Large intestine (tissue), 3 donors: ENCODE measurements around the gene SFSWAP. TPM values are rescaled to one million over a fixed set of nuclear protein-coding genes. Genes with fewer than 3 reads are reported as not detected.

Experiments
- DNase-seq, 2 donors: peaks; one replicate each; pipeline versions ENCODE4 v3.0.0 to v3.0.0-alpha.2; 2013
- H3K27ac ChIP-seq: one replicate; pipeline ENCODE4 v1.5.1; 2013; ENCODE audit warnings: low read length
- H3K27me3 ChIP-seq: 2 replicates; pipeline ENCODE4 v1.6.1; 2013; ENCODE audit warnings: low read length; ENCODE audit not compliant: control insufficient read depth, insufficient read depth
- H3K36me3 ChIP-seq: 2 replicates; pipeline ENCODE4 v1.6.1; 2013; ENCODE audit warnings: low read length; ENCODE audit not compliant: control insufficient read depth, insufficient read depth
- H3K4me1 ChIP-seq: one replicate; pipeline ENCODE4 v1.6.1; 2013; ENCODE audit warnings: low read length; ENCODE audit not compliant: control insufficient read depth, insufficient read depth
- H3K4me3 ChIP-seq: one replicate; pipeline ENCODE4 v1.5.1; 2013; ENCODE audit warnings: low read length
- H3K9me3 ChIP-seq: one replicate; pipeline ENCODE4 v1.6.1; 2013; ENCODE audit warnings: mild to moderate bottlenecking, low read depth, low read length, moderate library complexity; ENCODE audit not compliant: control insufficient read depth
- WGBS: methylation state at CpG from one replicate; pipeline ENCODE4 v1.1.5; 2013; ENCODE audit warnings: low lambda C conversion rate; ENCODE audit not compliant: insufficient coverage; 5-methylcytosine and 5-hydroxymethylcytosine counted together
- polyA plus RNA-seq: library from polyadenylated mRNA; unstranded; fragments of 120-200 nt; gene quantifications from one replicate; pipeline ENCODE4 v1.2.1, GENCODE V29; 2013

SFSWAP gene
- polyA plus RNA-seq, 1 donor = 37.2 TPM

DNA sequence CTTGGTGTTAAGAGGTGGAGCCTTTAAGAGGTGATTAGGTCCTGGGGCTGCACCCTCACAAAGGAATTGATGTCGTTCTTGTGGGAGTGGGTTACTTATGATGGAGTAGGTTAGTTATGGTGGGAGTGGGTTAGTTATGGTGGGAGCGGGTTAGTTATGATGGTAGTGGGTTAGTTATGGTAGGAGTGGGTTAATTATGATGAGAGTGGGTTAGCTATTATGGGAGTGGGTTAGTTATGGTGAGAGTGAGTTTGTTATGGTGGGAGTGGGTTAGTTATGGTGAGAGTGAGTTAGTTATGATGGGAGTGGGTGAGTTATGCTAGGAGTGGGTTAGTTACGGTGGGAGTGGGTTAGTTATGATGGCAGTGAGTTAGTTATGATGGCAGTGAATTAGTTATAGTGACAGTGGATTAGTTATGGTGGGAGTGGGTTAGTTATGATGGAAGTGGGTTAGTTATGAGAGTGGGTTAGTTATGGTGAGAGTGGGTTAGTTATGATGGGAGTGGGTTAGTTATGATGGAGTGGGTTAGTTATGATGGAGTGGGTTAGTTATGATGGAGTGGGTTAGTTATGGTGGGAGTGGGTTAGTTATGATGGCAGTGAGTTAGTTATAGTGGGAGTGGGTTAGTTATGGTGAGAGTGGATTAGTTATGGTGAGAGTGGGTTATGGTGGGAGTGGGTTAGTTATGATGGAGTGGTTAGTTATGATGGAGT is 22.6 kb upstream of the SFSWAP start:
- Histone ChIP-seq H3K4me1 (no peaks in the 10 kb centered on the region), H3K9me3 (peaks cover under 1% of the 10 kb centered on the region), H3K4me3 (no peak overlapping the region), H3K27ac (no peak overlapping the region), H3K36me3 (no peaks in the 10 kb centered on the region), H3K27me3 (no peaks in the 10 kb centered on the region)
- WGBS = 71% methylated on average over 1 of the region's 3 CpGs
- no peak for DNase-seq

DNA sequence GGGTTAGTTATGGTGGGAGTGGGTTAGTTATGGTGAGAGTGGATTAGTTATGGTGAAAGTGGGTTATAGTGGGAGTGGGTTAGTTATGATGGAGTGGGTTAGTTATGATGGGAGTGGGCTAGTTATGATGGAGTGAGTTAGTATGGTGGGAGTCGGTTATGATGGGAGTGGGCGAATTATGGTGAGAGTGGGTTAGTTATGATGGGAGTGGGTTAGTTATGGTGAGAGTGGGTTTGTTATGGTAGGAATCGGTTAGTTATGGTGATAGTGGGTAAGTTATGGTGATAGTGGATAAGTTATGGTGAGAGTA is 22.1 kb upstream of the SFSWAP start:
- 83% methylated on average over 2 of the region's 3 CpGs for WGBS
- Histone ChIP-seq H3K4me1 (no peaks in the 10 kb centered on the region), H3K27me3 (no peaks in the 10 kb centered on the region), H3K27ac (no peak overlapping the region), H3K9me3 (no peaks in the 10 kb centered on the region), H3K36me3 (no peaks in the 10 kb centered on the region), H3K4me3 (no peak overlapping the region)
- no peak for DNase-seq

DNA sequence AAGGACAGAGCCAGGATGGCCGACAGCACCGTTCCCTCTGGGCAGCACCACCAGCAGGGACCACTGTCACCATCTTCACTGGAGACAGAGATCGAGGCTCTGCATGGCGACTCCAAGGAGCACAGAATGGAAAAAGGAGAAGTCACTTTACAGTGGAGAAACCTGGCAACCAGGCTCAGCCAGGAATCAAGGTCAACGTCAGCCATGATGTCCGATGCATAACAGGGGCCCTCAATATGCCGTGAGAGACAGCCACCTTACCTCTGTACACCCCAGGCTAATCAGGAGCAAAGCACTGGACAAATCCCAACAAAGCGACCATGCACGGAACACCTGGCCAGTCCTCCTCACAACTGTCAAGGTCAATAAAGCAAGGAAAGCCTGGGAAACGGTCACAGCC is 20.6 kb upstream of the SFSWAP start:
- Histone ChIP-seq H3K9me3 (no peaks in the 10 kb centered on the region), H3K4me3 (no peak overlapping the region), H3K36me3 (no peaks in the 10 kb centered on the region), H3K27ac (no peak overlapping the region), H3K27me3 (no peaks in the 10 kb centered on the region), H3K4me1 (no peaks in the 10 kb centered on the region)
- WGBS = no CpG with 5 or more reads among the region's 10 CpGs
- DNase-seq = no peak

DNA sequence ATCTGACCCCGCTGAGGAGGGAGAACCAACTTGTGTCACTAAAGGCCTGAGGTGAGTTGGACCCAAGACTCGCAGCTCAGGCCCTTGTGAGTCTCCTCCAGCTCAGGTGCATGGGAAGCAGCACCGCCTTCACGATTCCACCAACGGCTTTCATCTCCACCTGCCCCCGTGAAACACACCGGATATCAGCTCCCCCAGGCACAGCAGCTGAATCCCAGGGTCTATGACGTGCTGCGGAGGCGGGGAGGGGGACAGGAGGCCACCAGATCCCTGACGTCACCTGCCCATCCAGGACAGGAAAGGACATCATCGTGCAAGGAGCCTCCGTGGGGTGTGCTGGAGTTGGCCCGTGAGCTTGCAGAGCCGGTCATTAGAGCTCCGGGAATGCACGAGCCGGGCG is 18.5 kb upstream of the SFSWAP start:
- Histone ChIP-seq H3K27me3 (no peaks in the 10 kb centered on the region), H3K4me1 (no peaks in the 10 kb centered on the region), H3K4me3 (no peak overlapping the region), H3K27ac (no peak overlapping the region), H3K36me3 (no peaks in the 10 kb centered on the region), H3K9me3 (no peaks in the 10 kb centered on the region)
- WGBS = no CpG with 5 or more reads among the region's 19 CpGs
- DNase-seq = no peak

DNA sequence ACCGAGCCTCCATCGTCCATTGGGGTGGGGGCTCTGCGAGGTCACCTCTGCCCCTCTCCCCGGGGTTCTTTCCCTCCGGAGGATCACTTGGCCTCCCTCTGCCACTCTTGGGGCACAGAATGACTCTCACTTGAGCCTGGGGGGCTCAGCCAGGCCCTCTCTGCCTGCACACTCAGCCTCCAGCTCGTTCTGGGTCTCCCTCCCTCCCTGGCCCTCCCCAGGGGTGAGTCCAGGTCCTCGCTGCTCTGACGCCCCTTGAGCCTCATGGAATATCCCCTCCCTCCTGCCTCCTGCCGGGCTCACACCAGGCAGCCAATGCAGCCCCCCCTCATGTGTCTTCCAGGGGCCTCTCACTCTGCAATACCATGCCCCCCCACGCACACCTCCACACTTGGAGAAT is 17.7 kb upstream of the SFSWAP start:
- Histone ChIP-seq H3K27ac (no peak overlapping the region), H3K4me1 (no peaks in the 10 kb centered on the region), H3K4me3 (no peak overlapping the region), H3K9me3 (no peaks in the 10 kb centered on the region), H3K36me3 (no peaks in the 10 kb centered on the region), H3K27me3 (no peaks in the 10 kb centered on the region)
- no CpG with 5 or more reads among the region's 10 CpGs for WGBS
- DNase-seq = no peak

DNA sequence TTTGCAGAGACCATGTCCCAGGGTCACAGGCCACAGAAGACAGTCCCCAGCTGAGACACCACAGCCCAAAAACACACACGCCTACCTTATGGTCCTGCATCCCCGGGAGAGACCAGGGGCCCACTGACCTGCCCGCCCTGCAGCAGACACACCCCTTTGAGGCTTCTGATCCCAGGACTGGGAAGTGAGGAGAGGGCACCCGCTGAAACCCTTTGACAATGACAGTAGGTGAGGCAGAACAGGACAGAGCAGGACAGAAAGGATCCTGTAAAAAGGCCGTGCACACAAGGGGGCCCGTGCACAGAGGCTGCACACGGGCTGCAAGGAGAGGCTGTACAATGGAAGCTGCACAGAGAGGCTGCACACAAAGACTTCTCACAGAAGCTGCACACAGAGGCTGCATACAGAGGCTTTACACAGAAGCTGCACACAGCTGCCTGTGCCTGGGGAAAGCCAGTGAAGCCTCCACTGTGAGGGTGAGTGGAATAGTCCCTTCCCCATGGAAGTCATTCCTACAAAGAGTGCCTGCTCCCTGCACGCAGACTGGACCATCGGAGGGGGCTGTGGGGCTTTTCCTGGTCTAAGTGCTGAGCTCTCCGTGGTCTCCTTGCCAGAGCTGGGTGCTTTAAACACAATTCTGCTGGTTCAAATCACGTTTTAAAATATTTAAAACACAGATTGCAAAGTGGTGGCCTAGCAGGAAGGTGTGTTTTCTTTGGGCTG is 16.6 kb upstream of the SFSWAP start:
- no peaks in the 10 kb centered on the region for H3K36me3 ChIP-seq
- DNase-seq = no peak
- H3K27ac ChIP-seq = no peak overlapping the region
- 43% methylated on average over 1 of the region's 11 CpGs for WGBS
- H3K9me3 ChIP-seq = no peaks in the 10 kb centered on the region
- no peaks in the 10 kb centered on the region for H3K27me3 ChIP-seq
- H3K4me3 ChIP-seq = no peak overlapping the region
- H3K4me1 ChIP-seq = no peaks in the 10 kb centered on the region

DNA sequence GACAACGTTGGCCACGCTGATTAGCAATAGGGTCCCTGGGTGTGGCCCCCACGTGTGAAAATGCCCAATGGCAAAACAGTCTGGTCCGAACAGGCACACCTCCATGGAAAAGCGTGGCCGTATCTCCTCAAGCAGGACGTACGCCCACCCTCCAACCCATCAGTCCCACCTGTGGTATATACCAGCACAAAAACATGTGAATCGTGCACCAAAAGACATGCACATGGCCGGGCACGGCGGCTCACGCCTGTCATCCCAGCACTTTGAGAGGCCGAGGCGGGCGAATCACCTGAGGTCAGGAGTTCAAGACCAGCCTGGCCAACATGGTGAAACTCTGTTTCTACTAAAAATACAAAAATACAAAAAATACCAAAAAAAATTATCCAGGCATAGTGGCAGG is 14.9 kb upstream of the SFSWAP start:
- Histone ChIP-seq H3K27ac (no peak overlapping the region), H3K9me3 (no peaks in the 10 kb centered on the region), H3K4me1 (no peaks in the 10 kb centered on the region), H3K4me3 (no peak overlapping the region), H3K36me3 (no peaks in the 10 kb centered on the region), H3K27me3 (no peaks in the 10 kb centered on the region)
- no CpG with 5 or more reads among the region's 16 CpGs for WGBS
- DNase-seq = no peak

DNA sequence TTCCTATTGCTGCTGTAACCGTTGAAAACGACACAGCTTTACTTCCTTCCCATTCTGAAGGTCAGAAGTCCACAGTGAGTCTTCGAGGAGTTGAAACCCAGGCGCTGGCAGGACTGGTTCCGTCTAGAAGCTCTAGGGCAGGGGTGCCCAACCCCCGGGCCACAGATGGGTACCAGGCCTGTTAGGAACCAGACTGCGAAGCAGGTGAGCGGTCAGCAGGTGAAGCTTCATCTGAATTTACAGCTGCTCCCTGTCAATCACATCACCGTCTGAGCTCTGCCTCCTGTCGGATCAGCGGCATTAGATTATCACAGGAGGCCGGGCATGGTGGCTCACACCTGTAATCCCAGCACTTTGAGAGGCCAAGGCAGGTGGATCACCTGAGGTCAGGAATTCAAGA is 12.6 kb upstream of the SFSWAP start:
- DNase-seq = no peak
- WGBS = no CpG with 5 or more reads among the region's 12 CpGs
- H3K27me3 ChIP-seq = no peaks in the 10 kb centered on the region

DNA sequence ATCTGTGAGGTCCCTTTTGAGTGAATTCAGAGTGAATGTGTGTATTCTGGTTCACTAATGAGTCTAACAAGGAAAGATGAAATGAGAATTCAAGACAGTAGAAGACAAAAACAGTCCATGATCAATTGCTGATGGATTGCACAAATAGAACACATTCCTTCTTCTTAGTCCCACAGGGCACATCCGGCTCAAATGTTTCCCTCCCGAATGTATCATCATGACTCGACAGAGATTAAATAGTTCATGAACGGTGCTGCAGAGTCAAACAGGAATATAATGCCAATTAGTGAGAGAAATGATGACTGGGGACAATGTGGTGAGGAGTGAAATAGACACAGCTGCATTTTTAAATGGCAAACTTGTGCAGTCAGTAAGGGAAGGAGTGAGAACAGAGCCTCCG is 11.5 kb upstream of the SFSWAP start:
- DNase-seq = no peak
- peaks cover 8% of the 10 kb centered on the region for H3K9me3 ChIP-seq
- no CpG with 5 or more reads among the region's 5 CpGs for WGBS
- no peaks in the 10 kb centered on the region for H3K4me1 ChIP-seq
- H3K27me3 ChIP-seq = no peaks in the 10 kb centered on the region
- no peak overlapping the region for H3K4me3 ChIP-seq
- H3K36me3 ChIP-seq = no peaks in the 10 kb centered on the region
- no peak overlapping the region for H3K27ac ChIP-seq

More for the DNA sequence above, 12.6 kb upstream of the SFSWAP start:
- no peaks in the 10 kb centered on the region for H3K36me3 ChIP-seq
- H3K4me3 ChIP-seq = no peak overlapping the region
- H3K27ac ChIP-seq = no peak overlapping the region
- peaks cover 3% of the 10 kb centered on the region for H3K9me3 ChIP-seq
- no peaks in the 10 kb centered on the region for H3K4me1 ChIP-seq

DNA sequence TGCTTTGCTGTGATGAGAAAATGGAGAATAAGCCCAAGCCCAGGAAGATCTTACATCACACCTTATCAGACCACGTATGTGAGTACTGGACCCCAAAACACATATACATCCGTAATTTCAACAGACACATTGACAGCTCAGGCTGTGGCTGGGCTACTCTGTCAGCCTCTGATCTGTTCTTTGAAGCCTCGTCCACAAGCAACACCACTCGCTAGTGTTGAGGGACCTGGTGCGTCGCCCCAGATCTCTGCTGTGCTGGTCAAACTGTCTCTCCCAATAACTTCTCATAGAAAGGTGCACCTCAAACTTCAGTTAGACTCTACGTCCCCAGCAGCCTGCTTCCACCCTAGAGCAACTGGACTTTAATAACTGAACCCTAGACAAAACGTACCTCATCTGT is 10.6 kb upstream of the SFSWAP start:
- Histone ChIP-seq H3K4me1 (no peaks in the 10 kb centered on the region), H3K9me3 (peaks cover 12% of the 10 kb centered on the region), H3K27me3 (no peaks in the 10 kb centered on the region), H3K36me3 (no peaks in the 10 kb centered on the region), H3K27ac (no peak overlapping the region), H3K4me3 (no peak overlapping the region)
- no peak for DNase-seq
- WGBS = no CpG with 5 or more reads among the region's 8 CpGs
